GM10847 (cell line): ENCODE results near the gene MUCL3.

Experiments
- POLR2A ChIP-seq: IDR thresholded peaks from 2 replicates; pipeline ENCODE4 v1.6.1; 2011; ENCODE audit not compliant: insufficient read length; ENCODE audit errors: extremely low read depth

Gene MUCL3

GRCh38 chr6:30912746-30913520 is 27.8 kb upstream of the MUCL3 start:
- TF ChIP-seq POLR2A: no peak

DNA sequence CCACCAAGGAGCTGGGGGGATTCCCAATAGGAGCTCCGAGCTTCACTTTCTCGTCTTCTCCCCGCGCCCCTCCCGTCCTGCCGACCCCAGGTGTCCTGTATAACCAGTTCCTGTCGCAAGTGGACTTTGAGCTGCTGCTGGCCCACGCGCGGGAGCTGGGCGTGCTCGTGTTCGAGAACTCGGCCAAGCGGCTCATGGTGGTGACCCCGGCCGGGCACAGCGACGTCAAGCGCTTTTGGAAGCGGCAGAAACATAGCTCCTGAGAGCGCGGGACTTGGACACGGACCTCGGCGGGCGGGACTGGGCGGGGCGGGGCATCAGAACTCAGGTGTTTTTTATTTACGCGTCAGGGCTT is 27.1 kb upstream of the MUCL3 start:
- TF ChIP-seq POLR2A: no peak

- TF ChIP-seq POLR2A: peak; percentile 72
Observed at GRCh38 chr6:30914076-30914853, 26.5 kb upstream of the MUCL3 start, which contains the start of gene VARS2. VARS2 (plus strand) TSS chr6:30914238; CDS start chr6:30914837, 599 bp downstream.

DNA sequence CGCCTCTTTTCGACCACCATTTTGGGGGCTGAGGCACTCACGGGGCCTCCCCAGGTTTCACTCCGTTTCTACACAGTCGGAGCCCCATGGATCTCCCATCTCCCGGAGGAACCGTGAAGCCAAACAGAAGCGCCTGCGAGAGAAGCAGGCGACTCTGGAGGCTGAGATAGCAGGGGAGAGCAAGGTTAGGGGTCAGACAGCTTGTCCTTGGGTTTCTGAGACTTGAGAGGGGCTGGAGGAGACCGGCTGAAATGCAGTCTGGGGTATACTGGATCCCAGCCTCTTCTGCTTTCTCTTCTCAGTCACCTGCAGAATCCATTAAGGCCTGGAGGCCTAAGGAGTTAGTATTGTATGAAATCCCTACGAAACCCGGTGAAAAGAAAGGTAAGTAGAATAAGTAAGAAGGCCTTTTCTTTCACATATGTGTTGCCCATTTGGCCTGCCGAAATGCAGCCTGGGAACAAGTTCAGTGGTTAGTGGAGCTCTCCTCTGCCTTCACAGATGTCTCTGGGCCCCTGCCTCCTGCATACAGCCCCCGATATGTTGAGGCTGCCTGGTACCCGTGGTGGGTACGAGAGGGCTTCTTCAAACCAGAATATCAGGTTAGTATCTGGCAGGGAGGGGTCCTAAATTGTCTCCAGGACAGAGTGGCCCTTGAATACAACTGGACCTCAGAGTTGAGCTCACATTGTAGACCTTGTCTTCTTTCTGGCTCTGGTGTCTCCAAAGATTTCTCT is 25.8 kb upstream of the MUCL3 start:
- TF ChIP-seq POLR2A: no peak

GRCh38 chr6:30915591-30915946 is 25.2 kb upstream of the MUCL3 start:
- no peak for TF ChIP-seq POLR2A

DNA sequence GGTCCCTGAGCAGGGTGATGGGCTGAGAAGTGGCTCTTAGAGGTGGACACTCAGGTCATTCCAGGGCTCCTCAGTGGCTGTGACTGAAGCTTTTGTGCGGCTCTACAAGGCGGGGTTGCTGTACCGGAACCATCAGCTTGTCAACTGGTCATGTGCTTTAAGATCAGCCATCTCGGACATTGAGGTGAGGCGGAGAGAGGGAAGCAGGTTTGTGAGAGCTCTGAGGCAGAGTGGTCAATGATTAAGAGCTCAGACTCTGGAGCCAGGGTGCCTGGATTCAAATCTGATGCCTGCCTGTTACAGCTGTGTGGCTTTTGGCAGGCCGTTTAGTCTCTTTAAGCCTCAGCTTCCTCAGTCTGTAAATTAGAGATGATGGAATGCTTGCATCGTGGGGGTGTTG is 23.7 kb upstream of the MUCL3 start:
- TF ChIP-seq POLR2A: no peak

DNA sequence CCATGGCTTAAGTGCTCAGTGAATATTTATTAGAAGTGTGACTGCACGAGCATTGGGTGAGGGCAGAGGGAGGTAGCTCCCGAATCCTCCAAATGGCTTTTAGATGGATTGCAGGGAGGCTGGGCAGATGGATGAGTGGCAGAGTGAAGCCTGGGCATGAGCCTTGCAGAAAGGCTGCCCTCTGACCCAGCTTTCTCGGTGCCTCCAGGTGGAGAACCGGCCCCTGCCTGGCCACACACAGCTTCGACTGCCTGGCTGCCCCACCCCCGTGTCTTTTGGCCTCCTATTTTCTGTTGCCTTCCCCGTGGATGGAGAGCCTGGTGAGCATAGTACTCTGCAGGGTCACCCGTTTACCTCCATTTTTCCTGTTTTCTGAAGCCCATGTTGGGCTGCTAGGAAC is 23.3 kb upstream of the MUCL3 start:
- no peak for TF ChIP-seq POLR2A

DNA sequence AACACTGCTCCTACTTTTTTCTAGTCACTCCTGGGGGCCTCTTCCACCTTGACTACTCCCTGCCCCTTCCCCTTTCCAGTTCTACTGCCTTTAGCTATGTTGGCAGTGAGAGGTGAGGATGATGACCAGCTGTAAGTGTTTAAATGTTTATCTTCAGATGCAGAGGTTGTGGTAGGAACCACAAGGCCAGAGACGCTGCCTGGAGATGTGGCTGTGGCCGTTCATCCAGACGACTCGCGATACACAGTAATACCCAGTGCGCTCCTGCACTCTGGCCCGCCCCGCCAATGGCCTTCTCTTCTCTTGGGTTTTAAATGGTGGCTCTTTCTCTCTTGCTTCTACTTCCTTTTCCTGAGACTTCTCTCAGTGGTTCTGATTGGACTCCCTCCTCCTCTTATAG is 22.1 kb upstream of the MUCL3 start:
- no peak for TF ChIP-seq POLR2A

DNA sequence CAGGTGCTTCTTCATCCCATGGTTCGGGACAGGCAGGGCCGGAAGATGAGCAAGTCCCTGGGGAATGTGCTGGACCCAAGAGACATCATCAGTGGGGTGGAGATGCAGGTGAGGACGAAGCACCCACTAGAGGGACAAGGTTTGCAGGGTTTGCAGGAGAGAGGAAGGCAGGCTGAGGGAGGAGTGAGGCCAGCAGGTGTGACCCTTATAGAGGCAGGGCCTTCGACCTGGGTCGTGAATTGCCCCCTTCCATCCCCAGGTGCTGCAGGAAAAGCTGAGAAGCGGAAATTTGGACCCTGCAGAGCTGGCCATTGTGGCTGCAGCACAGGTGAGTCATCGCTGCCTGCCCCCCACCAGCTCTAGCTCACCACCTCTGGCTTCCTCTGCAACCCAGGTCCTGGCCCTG is 18.3 kb upstream of the MUCL3 start:
- TF ChIP-seq POLR2A: no peak

DNA sequence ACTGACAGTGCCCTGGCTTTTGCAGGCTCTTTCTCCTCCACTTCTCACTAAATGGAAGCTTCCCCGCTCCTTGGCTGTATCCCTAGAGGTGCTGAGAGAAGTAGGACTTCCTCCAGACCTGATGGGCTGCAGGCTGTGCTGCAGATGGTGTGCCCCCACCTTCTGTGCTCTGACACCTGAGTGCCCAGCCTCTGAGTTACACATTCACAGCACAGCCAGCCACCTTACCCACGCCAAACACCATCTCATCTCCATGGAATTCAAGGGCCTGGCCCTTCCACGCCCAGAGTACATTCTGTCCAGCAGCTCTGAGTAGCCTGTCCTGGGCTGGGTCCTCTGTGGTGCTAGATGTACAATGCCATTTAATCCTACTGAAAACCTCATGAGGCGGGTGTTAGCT is 14.1 kb upstream of the MUCL3 start:
- no peak for TF ChIP-seq POLR2A

DNA sequence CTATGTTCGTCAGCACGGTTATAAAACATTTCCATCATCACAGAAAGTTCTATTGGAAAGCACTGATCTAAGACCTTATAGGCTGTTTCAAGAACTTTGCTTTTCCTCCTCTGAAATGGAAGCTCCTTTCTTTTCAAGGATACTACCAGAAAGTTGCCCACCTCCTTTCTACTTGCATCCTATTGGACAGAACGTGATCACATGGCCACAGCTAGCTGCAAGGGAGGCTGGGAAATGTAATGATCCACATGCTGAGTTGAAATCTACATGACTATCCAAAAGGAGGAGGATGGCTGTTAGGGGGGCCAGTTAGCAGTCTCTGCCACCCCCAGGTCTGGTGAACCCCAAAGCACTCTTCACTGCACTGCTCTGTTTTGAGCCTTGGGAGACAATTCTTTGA is 12.1 kb upstream of the MUCL3 start:
- TF ChIP-seq POLR2A: no peak

DNA sequence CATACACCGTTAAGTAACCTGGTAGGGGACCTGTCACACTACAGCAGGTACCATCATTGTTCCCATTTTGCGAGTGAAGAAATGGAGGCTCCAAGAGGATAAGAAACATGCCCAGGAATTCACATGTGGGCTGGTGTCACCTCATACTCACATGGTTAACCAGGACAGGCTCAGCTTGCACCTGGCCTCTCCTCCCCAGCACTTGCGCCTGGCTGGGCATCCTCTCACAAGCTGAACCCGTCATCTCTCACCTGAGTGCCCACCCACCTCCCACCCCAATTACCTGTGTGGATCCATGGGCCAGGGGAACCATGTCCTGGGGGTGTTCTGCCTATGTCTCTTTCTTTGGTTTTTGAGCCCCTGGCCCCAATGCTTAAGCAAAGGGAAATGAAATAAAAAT is 10.3 kb upstream of the MUCL3 start:
- TF ChIP-seq POLR2A: no peak

GRCh38 chr6:30931272-30931671 is 9.5 kb upstream of the MUCL3 start:
- TF ChIP-seq POLR2A: no peak

DNA sequence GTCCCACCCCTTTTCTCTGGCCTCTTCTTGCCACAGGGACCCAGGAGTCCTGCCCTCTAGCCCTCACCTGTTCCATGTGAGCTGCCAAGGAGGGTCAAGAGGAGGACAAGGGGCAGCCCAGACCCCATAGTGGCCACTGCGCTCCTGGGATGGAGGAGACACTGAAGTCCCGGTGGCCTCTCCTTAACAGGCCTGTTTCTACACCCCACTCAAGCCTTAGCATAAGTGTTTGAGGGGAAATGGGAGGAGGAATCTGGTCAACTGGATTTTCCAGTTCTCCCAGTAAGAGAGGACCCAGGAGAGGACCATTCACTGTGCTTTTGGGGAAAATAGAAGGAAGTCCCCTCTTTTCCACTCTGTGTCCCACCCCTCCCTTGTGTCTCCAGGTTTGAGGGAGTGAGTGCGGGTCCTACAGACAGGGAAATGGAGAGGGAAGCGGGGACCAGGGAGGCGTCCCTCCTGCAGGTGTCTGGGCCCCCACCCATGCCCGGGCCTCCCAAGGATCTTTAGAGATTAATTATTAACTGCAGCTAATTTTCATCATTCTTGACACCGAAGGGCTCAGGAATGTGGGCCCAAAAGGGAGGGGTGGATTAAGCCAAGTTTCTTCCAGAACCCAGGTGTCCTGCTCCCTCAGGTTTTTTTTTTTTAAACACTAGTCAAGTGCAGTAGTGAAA is 8.7 kb upstream of the MUCL3 start, which contains the start of gene SFTA2:
TSS of gene SFTA2 (minus strand) at position 202 of the 677 bp plus-strand sequence. CDS start at position 128, 74 bp downstream.
- no peak for TF ChIP-seq POLR2A

GRCh38 chr6:30932665-30933365 is 8.0 kb upstream of the MUCL3 start:
- TF ChIP-seq POLR2A: no peak
